ENCODE data around the gene GARIN3.

DNA sequence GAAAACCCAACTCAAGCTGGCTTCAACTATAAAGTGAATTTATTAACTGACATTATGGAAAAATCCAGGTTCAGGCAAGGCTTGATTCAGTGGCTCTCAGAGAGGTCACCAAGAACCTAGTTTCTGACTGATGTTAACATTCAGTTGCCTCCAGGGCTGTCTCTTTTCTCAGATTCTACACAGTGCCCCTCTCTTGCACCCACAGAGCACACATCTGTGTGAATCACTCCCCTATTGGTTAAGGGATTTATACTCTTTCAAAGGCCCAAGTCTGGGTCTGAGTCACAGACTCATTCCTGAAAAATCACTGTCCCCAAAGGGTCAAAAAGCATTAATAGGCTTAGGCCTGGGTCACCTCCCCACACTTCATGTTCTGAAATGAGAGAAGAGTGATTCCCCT is 51.1 kb downstream of the GARIN3 start:
- no peak for TF ChIP-seq ZNF274 (IDR thresholded peaks at IDR 0.05; ENCODE audit: low read depth, low read length)
- no peak for TF ChIP-seq SUZ12 (IDR thresholded peaks at IDR 0.05; ENCODE audit: extremely low read depth, insufficient read depth, insufficient read length)
